Anterior cingulate cortex (tissue), 58 donors: ENCODE results near the gene CCDC33.

Source experiments
- DNase-seq, 58 donors: peaks; one replicate each; lab custom pipeline; 2025; lab: John Stamatoyannopoulos, UW

The CCDC33 gene

GRCh38 chr15:74327756-74328155 lies 91.6 kb downstream of the CCDC33 start:
- no peak for DNase-seq

GRCh38 chr15:74328331-74329056 lies 92.4 kb downstream of the CCDC33 start:
- DNase-seq = no peak

- no peak for DNase-seq
Observed at GRCh38 chr15:74330861-74331408, 94.8 kb downstream of the CCDC33 start.

GRCh38 chr15:74332011-74332410 lies 95.9 kb downstream of the CCDC33 start:
- DNase-seq = no peak

- no peak for DNase-seq
Observed at GRCh38 chr15:74332611-74333010, 96.5 kb downstream of the CCDC33 start.

- no peak for DNase-seq
Observed at GRCh38 chr15:74333093-74333492, 97.0 kb downstream of the CCDC33 start.

- DNase-seq = no peak
Observed at GRCh38 chr15:74333662-74334061, 97.5 kb downstream of the CCDC33 start.

- no peak for DNase-seq
Observed at GRCh38 chr15:74334127-74334526, 98.0 kb downstream of the CCDC33 start.

GRCh38 chr15:74335396-74335795 lies 99.3 kb downstream of the CCDC33 start:
- DNase-seq = no peak

GRCh38 chr15:74336061-74337005 lies 100.2 kb downstream of the CCDC33 start:
- DNase-seq = no peak

GRCh38 chr15:74337146-74337545 lies 101.0 kb downstream of the CCDC33 start:
- no peak for DNase-seq

- DNase-seq = no peak
Observed at GRCh38 chr15:74337607-74338211, 101.6 kb downstream of the CCDC33 start.

- no peak for DNase-seq
Observed at GRCh38 chr15:74338676-74339075, 102.5 kb downstream of the CCDC33 start.

- DNase-seq = no peak
Observed at GRCh38 chr15:74339371-74339770, 103.2 kb downstream of the CCDC33 start.

GRCh38 chr15:74340150-74340549 lies 104.0 kb downstream of the CCDC33 start:
- DNase-seq = no peak

- DNase-seq = no peak
Observed at GRCh38 chr15:74343127-74343796, 107.1 kb downstream of the CCDC33 start.

- DNase-seq = no peak
Observed at GRCh38 chr15:74343797-74344127, 107.6 kb downstream of the CCDC33 start.

- no peak for DNase-seq
Observed at GRCh38 chr15:74345051-74345450, 108.9 kb downstream of the CCDC33 start.

- DNase-seq = no peak
Observed at GRCh38 chr15:74347757-74348250, 111.7 kb downstream of the CCDC33 start.

- DNase-seq = no peak
Observed at GRCh38 chr15:74349241-74349778, 113.2 kb downstream of the CCDC33 start.
